GM23248 (cell line): ENCODE results near the gene UGT1A5.

ENCODE experiments used
- EZH2 ChIP-seq: fragments of 200-600 bp; sonication (generic); IDR thresholded peaks from 2 replicates; pipeline ENCODE4 v1.6.1; 2018; ENCODE audit warnings: antibody characterized with exemption, mild to moderate bottlenecking; ENCODE audit not compliant: insufficient read depth, poor library complexity, severe bottlenecking
- EZH2phosphoT487 ChIP-seq: fragments of 200-600 bp; sonication (generic); IDR thresholded peaks from 2 replicates; pipeline ENCODE4 v1.6.1; 2018; ENCODE audit warnings: antibody characterized with exemption, moderate library complexity, mild to moderate bottlenecking, low read depth; ENCODE audit not compliant: insufficient read depth

DNA sequence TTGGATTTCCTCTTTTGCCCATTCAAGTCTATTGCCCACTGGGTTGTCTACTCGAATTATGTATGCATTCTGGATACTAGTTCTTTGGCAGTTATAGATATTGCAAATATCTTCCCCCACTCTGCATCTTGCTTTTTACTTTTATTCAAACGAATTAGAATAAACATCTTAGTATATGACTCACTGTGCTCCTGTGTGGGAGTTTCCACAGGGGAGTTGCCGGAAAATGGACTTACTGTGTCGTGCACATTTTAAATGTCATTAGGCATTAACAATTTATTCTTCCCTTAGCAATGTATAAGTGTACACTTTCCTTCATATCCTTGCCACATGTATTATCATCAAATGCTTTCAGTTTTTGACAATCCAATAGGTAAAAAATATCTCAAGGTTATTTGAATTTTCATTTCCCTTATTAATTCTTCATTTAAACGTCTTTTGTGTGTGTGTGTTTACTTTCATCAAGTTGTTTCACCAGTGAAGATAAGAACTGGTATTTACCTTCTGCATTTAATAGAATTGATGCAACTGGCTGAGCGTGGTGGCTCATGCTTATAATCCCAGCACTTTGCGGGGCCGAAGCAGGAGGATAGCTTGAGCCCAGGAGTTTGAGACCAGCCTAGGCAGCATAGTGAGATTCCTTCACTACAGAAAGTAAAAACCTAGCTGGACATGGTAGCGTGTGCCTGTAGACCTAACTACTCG lies 4.6 kb upstream of the UGT1A5 start:
- no peak for TF ChIP-seq EZH2
- no peak for TF ChIP-seq EZH2phosphoT487
